Sigmoid colon (tissue), 7 donors: ENCODE data around the gene GBX2. TPM values are rescaled to one million over a fixed set of nuclear protein-coding genes. Genes with fewer than 3 reads are reported as not detected.
A peak's percentile ranks its signal among the peaks of the same experiment; 100 is the strongest.
"Not testable (repeated sequence)": the region's sequence is repeated elsewhere in the genome, so short reads cannot be mapped to it uniquely, and the experiment has no call there.

Experiments used
- DNase-seq: peaks from one replicate; pipeline ENCODE4 v3.0.0-alpha.2; 2019
- H3K27ac ChIP-seq, 4 donors: fragments of 200-600 bp; sonication (generic); one replicate each; pipeline ENCODE4 v1.5.1; 2016 to 2019; ENCODE audit warnings: mild to moderate bottlenecking in 1 of 4
- H3K27me3 ChIP-seq, 3 donors: fragments of 200-600 bp; sonication (generic); one replicate each; pipeline ENCODE4 v1.5.1; 2019; ENCODE audit warnings: mild to moderate bottlenecking in 1 of 3
- H3K36me3 ChIP-seq, 4 donors: fragments of 200-600 bp; sonication (generic); one replicate each; pipeline ENCODE4 v1.5.1; 2016 to 2019
- H3K4me1 ChIP-seq, 4 donors: fragments of 200-600 bp; sonication (generic); one replicate each; pipeline ENCODE4 v1.5.1; 2017 to 2019
- H3K4me3 ChIP-seq, 4 donors: fragments of 200-600 bp; sonication (generic); one replicate each; pipeline ENCODE4 v1.5.1; 2017 to 2019; ENCODE audit warnings: mild to moderate bottlenecking in 2 of 4, moderate library complexity in 1 of 4
- H3K9me3 ChIP-seq, 4 donors: fragments of 200-600 bp in 3 of 4; sonication (generic) in 3 of 4; one replicate each; pipeline versions ENCODE4 v1.5.1 to v1.6.1; 2013 to 2019
- EP300 ChIP-seq, 4 donors: sonication (generic); formaldehyde crosslinking; IDR thresholded peaks; one replicate each; pipeline ENCODE4 v1.6.1; 2017; ENCODE audit warnings: antibody characterized with exemption in 4 of 4
- POLR2A ChIP-seq, 2 donors: fragments of 450-650 bp; IDR thresholded peaks; one replicate each; pipeline ENCODE4 v1.6.1; 2016; ENCODE audit warnings: antibody characterized with exemption in 2 of 2, mild to moderate bottlenecking in 2 of 2, moderate library complexity in 2 of 2
- POLR2AphosphoS5 ChIP-seq, 4 donors: sonication (generic); formaldehyde crosslinking; IDR thresholded peaks; one replicate each; pipeline ENCODE4 v1.6.1; 2017; ENCODE audit warnings: antibody characterized with exemption in 4 of 4
- WGBS, 2 donors: extraction: QIAGEN DNeasy Blood & Tissue Kit; methylation state at CpG; one replicate each; pipeline ENCODE4 v1.1.7; 2013; 5-methylcytosine and 5-hydroxymethylcytosine counted together
- intact Hi-C: fragments of 100-400 bp; cut with DNase I; formaldehyde crosslinking; loops from one replicate; pipeline ENCODE4 v1.15.1; 2023
- polyA plus RNA-seq, 3 donors: library from polyadenylated mRNA; stranded (reverse); fragments of 200-250 nt; gene quantifications; one replicate each; pipeline ENCODE4 v1.2.3, GENCODE V29; 2013
- total RNA-seq, 4 donors: library from RNA; depleted of rRNA; stranded (reverse); fragments of >200 nt; gene quantifications; one replicate each; pipeline ENCODE4 v1.1.0, GENCODE V29; 2016
- TF ChIP-seq, protein P1 (sequence below), 4 experiments: fragments of 450-650 bp in 3 of 4; fragments of 200-600 bp in 1 of 4; IDR thresholded peaks; one replicate each; pipeline ENCODE4 v1.5.1; 2016 to 2019; ENCODE audit warnings: antibody characterized with exemption in 4 of 4, mild to moderate bottlenecking in 3 of 4, moderate library complexity in 2 of 4
- donor health status: healthy with polysubstance abuse.
- donor health status: Bipolar disorder and iron deficiency.
- donor health status: healthy.

GBX2 gene
- total and polyA plus RNA-seq, 7 donors: not detected

GRCh38 chr2:236143811-236144210 is 24.4 kb downstream of the GBX2 start:
- DNase-seq: peak; percentile 30
- TF ChIP-seq POLR2AphosphoS5 (IDR thresholded peaks at IDR 0.05): no peak
- TF ChIP-seq, protein P1, sequence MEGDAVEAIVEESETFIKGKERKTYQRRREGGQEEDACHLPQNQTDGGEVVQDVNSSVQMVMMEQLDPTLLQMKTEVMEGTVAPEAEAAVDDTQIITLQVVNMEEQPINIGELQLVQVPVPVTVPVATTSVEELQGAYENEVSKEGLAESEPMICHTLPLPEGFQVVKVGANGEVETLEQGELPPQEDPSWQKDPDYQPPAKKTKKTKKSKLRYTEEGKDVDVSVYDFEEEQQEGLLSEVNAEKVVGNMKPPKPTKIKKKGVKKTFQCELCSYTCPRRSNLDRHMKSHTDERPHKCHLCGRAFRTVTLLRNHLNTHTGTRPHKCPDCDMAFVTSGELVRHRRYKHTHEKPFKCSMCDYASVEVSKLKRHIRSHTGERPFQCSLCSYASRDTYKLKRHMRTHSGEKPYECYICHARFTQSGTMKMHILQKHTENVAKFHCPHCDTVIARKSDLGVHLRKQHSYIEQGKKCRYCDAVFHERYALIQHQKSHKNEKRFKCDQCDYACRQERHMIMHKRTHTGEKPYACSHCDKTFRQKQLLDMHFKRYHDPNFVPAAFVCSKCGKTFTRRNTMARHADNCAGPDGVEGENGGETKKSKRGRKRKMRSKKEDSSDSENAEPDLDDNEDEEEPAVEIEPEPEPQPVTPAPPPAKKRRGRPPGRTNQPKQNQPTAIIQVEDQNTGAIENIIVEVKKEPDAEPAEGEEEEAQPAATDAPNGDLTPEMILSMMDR (IDR thresholded peaks at IDR 0.05): no peak
- TF ChIP-seq EP300 (IDR thresholded peaks at IDR 0.05): no peak
- no peak for TF ChIP-seq POLR2A (IDR thresholded peaks at IDR 0.05)
- Histone ChIP-seq H3K9me3 (no peaks in the 10 kb centered on the region), H3K36me3 (no peaks in the 10 kb centered on the region), H3K4me1 (no peaks in the 10 kb centered on the region), H3K27ac (no peak overlapping the region), H3K4me3 (no peak overlapping the region), H3K27me3 (peaks cover 0 to 47% (median 12%) of the 10 kb centered on the region in 3 donors)
- WGBS, 2 donors: 84 to 88% methylated on average over 10 of the region's 10 CpGs
- intact Hi-C loops: no loop called here

DNA sequence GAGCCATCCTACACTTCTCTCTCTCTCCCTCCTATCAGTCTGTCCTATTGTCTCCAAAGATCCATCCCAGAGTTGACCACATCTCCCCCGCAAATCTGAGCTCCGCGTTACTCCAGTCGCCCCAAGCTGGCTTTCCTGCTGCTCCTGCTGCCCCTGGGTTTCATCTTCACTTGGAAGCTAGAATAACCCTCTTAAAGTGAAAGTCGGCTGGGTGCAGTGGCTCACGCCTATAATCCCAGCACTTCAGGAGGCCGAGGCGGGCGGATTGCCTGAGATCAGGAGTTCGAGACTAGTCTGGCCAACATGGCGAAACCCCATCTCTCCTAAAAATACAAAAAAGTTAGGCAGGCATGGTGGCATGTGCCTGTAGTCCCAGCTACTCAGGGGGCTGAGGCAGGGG is 26.6 kb downstream of the GBX2 start:
- DNase-seq: peak; percentile 21
- H3K27ac ChIP-seq, H3K9me3 ChIP-seq, H3K4me1 ChIP-seq, intact Hi-C loops, H3K4me3 ChIP-seq, H3K36me3 ChIP-seq: not testable (repeated sequence)
- peaks cover 0 to 42% (median 12%) of the 10 kb centered on the region in 3 donors for H3K27me3 ChIP-seq
- 91 to 93% methylated on average over 11 of the region's 11 CpGs for whole genome bisulfite sequencing, 2 donors

DNA sequence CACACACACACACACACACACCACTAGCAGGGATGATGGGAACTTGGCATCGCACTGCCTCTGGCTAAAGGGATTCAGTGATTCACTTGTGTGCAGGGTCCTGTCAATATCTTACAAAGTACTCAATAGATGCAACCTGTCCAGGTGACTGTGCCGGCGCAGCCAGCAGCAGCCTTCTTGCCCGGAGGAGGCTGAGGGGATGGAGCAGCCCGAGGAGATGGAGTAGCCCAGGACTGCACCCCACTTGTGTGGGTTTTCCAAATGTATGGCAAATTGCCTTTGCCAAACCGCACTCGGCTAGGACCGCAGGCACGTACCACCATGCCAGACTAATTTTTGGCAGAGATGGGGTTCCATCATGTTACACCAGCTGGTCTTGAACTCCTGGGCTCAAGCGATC is 31.1 kb downstream of the GBX2 start:
- Histone ChIP-seq H3K9me3 (no peaks in the 10 kb centered on the region), H3K4me1 (no peaks in the 10 kb centered on the region), H3K4me3 (no peak overlapping the region), H3K36me3 (peaks cover 0 to 4% (median 0%) of the 10 kb centered on the region in 4 donors), H3K27me3 (peaks cover 0 to 5% (median 0%) of the 10 kb centered on the region in 3 donors), H3K27ac (no peak overlapping the region)
- intact Hi-C loops: no loop called here
- peak; percentile 29 for DNase-seq
- no peak for TF ChIP-seq POLR2AphosphoS5 (IDR thresholded peaks at IDR 0.05)
- TF ChIP-seq EP300 (IDR thresholded peaks at IDR 0.05): no peak
- TF ChIP-seq, protein P1 (IDR thresholded peaks at IDR 0.05): no peak
- TF ChIP-seq POLR2A (IDR thresholded peaks at IDR 0.05): no peak
- 92 to 96% methylated on average over 10 of the region's 10 CpGs for WGBS, 2 donors

DNA sequence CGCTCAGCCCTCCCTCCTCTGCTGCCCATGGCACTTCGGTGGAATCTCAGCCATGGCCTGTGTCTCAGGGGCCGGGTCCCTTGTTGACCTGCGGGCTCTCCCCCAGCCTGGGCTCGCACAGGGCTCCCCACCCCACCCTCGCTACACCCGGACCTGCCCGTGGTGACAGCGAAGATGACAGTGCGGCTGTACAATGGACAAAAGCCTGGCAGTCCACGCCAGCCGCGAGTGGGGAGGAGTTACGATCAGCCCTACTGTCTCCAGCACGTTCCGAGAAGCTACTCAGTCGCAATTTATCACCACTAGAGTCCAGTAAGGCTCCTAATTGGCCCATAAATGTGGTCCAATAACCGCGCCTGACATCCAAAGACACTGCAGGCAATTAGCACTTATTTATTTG is 31.6 kb downstream of the GBX2 start:
- 71% methylated on average over 19 of the region's 19 CpGs for WGBS, 2 donors
- TF ChIP-seq, protein P1 (IDR thresholded peaks at IDR 0.05): no peak
- TF ChIP-seq POLR2A (IDR thresholded peaks at IDR 0.05) (no peak), POLR2AphosphoS5 (IDR thresholded peaks at IDR 0.05) (no peak), EP300 (IDR thresholded peaks at IDR 0.05) (no peak)
- DNase-seq: no peak

GRCh38 chr2:236133410-236134012 is 34.7 kb downstream of the GBX2 start:
- WGBS, 2 donors: 87 to 90% methylated on average over 12 of the region's 12 CpGs
- TF ChIP-seq EP300 (IDR thresholded peaks at IDR 0.05): no peak
- no peak for TF ChIP-seq POLR2A (IDR thresholded peaks at IDR 0.05)
- Histone ChIP-seq H3K27ac (no peak overlapping the region), H3K36me3 (peaks cover 0 to 4% (median 0%) of the 10 kb centered on the region in 4 donors), H3K27me3 (no peaks in the 10 kb centered on the region), H3K4me1 (no peaks in the 10 kb centered on the region), H3K9me3 (no peaks in the 10 kb centered on the region), H3K4me3 (no peak overlapping the region)
- DNase-seq: no peak
- intact Hi-C loops: no loop called here

More for the DNA sequence above, 31.6 kb downstream of the GBX2 start:
- H3K4me1 ChIP-seq: no peaks in the 10 kb centered on the region
- no peak overlapping the region for H3K27ac ChIP-seq
- no peaks in the 10 kb centered on the region for H3K9me3 ChIP-seq
- peaks cover 0 to 3% (median 0%) of the 10 kb centered on the region in 3 donors for H3K27me3 ChIP-seq
- no peak overlapping the region for H3K4me3 ChIP-seq
- intact Hi-C loops: no loop called here
- peaks cover 0 to 4% (median 0%) of the 10 kb centered on the region in 4 donors for H3K36me3 ChIP-seq
